CD14-positive monocyte (primary cell): ENCODE measurements around the gene CDNF. TPM values are rescaled to one million over a fixed set of nuclear protein-coding genes. Genes with fewer than 3 reads are reported as not detected.
A peak's percentile ranks its signal among the peaks of the same experiment; 100 is the strongest.

Experiments used
- DNase-seq, 3 donors: peaks; one replicate each; pipeline ENCODE4 v3.0.0-alpha.2; 2011 to 2022
- H2AFZ ChIP-seq: 2 replicates; pipeline ENCODE4 v1.6.0; 2012; ENCODE audit warnings: mild to moderate bottlenecking, low read depth, low read length, inconsistent platforms; ENCODE audit not compliant: insufficient read depth, poor library complexity, severe bottlenecking
- H3K27ac ChIP-seq, 2 donors: 1 replicate in 1 of 2; 2 replicates in 1 of 2; pipeline ENCODE4 v1.5.1; 2012 to 2013; ENCODE audit warnings: low read length in 2 of 2, control low read depth in 1 of 2, inconsistent platforms in 1 of 2, low read depth in 1 of 2, mild to moderate bottlenecking in 1 of 2
- H3K27me3 ChIP-seq, 2 donors: one replicate each; pipeline versions ENCODE4 v1.6.0 to v1.6.1; 2011 to 2013; ENCODE audit warnings: low read length in 2 of 2; ENCODE audit not compliant: control insufficient read depth in 2 of 2, insufficient read depth in 2 of 2
- H3K36me3 ChIP-seq, 2 donors: replicated peaks in 1 of 2; 1 replicate in 1 of 2; 2 replicates in 1 of 2; pipeline versions ENCODE4 v1.5.1 to v1.6.1; 2012 to 2013; ENCODE audit warnings: low read length in 2 of 2, control low read depth in 1 of 2, inconsistent platforms in 1 of 2, mild to moderate bottlenecking in 1 of 2; ENCODE audit not compliant: insufficient read depth in 2 of 2, control insufficient read depth in 1 of 2
- H3K4me1 ChIP-seq, 2 donors: 1 replicate in 1 of 2; 2 replicates in 1 of 2; pipeline versions ENCODE4 v1.5.1 to v1.6.1; 2012 to 2013; ENCODE audit warnings: low read length in 2 of 2, control low read depth in 1 of 2, inconsistent platforms in 1 of 2, mild to moderate bottlenecking in 1 of 2, moderate library complexity in 1 of 2; ENCODE audit not compliant: insufficient read depth in 2 of 2, control insufficient read depth in 1 of 2
- H3K4me2 ChIP-seq: replicated peaks from 2 replicates; pipeline ENCODE3; 2012; ENCODE audit warnings: low read length, moderate library complexity, mild to moderate bottlenecking; ENCODE audit not compliant: poor library complexity, severe bottlenecking; ENCODE audit errors: extremely low read depth
- H3K4me3 ChIP-seq, 3 experiments: fragments of 200-600 bp in 1 of 3; sonication (generic) in 1 of 3; replicated peaks in 1 of 3; 1 replicate in 2 of 3; 2 replicates in 1 of 3; pipeline ENCODE4 v1.5.1; 2011 to 2013; ENCODE audit warnings: low read length in 3 of 3, mild to moderate bottlenecking in 3 of 3, control low read depth in 2 of 3, low read depth in 2 of 3, inconsistent platforms in 1 of 3, moderate library complexity in 1 of 3
- H3K79me2 ChIP-seq: 2 replicates; pipeline ENCODE4 v1.6.0; 2012; ENCODE audit warnings: mild to moderate bottlenecking, control low read depth, inconsistent platforms, low read length, moderate library complexity; ENCODE audit not compliant: insufficient read depth
- H3K9ac ChIP-seq: 2 replicates; pipeline ENCODE4 v1.6.0; 2017; ENCODE audit warnings: low read length, mild to moderate bottlenecking; ENCODE audit not compliant: insufficient read depth, poor library complexity, severe bottlenecking
- H3K9me3 ChIP-seq, 2 donors: replicated peaks in 1 of 2; 1 replicate in 1 of 2; 2 replicates in 1 of 2; pipeline versions ENCODE4 v1.5.1 to v1.6.1; 2012 to 2013; ENCODE audit warnings: low read length in 2 of 2, control low read depth in 1 of 2; ENCODE audit not compliant: control insufficient read depth in 1 of 2, insufficient read depth in 1 of 2
- H4K20me1 ChIP-seq: 2 replicates; pipeline ENCODE4 v1.6.0; 2012; ENCODE audit warnings: mild to moderate bottlenecking, low read length, control low read depth, moderate library complexity; ENCODE audit not compliant: insufficient read depth
- H3K27ac Mint-ChIP-seq, 7 donors: one replicate each; pipeline ENCODE4 v1.8.0; 2020; ENCODE audit warnings: mild to moderate bottlenecking in 7 of 7, mixed read lengths in 7 of 7, moderate library complexity in 6 of 7, inconsistent platforms in 2 of 7
- H3K27me3 Mint-ChIP-seq, 3 donors: one replicate each; pipeline ENCODE4 v1.8.0; 2021 to 2022; ENCODE audit warnings: low read depth in 3 of 3, mild to moderate bottlenecking in 3 of 3, mixed read lengths in 3 of 3, moderate library complexity in 3 of 3, inconsistent platforms in 1 of 3
- H3K36me3 Mint-ChIP-seq, 2 donors: one replicate each; pipeline ENCODE4 v1.8.0; 2020; ENCODE audit warnings: mixed read lengths in 2 of 2, inconsistent platforms in 1 of 2, mild to moderate bottlenecking in 1 of 2
- H3K4me1 Mint-ChIP-seq: one replicate; pipeline ENCODE4 v1.8.0; 2020; ENCODE audit warnings: mild to moderate bottlenecking, mixed read lengths
- H3K4me3 Mint-ChIP-seq, 2 donors: one replicate each; pipeline ENCODE4 v1.8.0; 2020; ENCODE audit warnings: mild to moderate bottlenecking in 2 of 2, mixed read lengths in 2 of 2, moderate library complexity in 1 of 2
- H3K9me3 Mint-ChIP-seq, 7 donors: one replicate each; pipeline ENCODE4 v1.8.0; 2020 to 2022; ENCODE audit warnings: mixed read lengths in 7 of 7, mild to moderate bottlenecking in 6 of 7, moderate library complexity in 6 of 7, inconsistent platforms in 2 of 7
- WGBS: methylation state at CpG from one replicate; pipeline ENCODE4 v1.1.5; 2013; ENCODE audit warnings: missing lambda C conversion rate; ENCODE audit not compliant: insufficient coverage; 5-methylcytosine and 5-hydroxymethylcytosine counted together
- intact Hi-C, 2 donors: fragments of 100-400 bp; cut with micrococcal nuclease; formaldehyde crosslinking; loops; one replicate each; pipeline versions ENCODE4 v1.15.0 to v1.15.1; 2023
- polyA plus RNA-seq, 3 donors: library from polyadenylated mRNA; depleted of rRNA in 1 of 3; unstranded in 2 of 3; stranded (reverse) in 1 of 3; fragments of 300-500 nt in 2 of 3; fragments of >200 nt in 1 of 3; fragmentation: Illumina TruSeq in 2 of 3; gene quantifications; 1 replicate in 2 of 3; 2 replicates in 1 of 3; pipeline ENCODE4 v1.2.3, GENCODE V29; 2012 to 2021
- TF ChIP-seq, protein P1 (sequence below): fragments of 200-600 bp; IDR thresholded peaks from one replicate; pipeline ENCODE4 v1.8.0; 2022; ENCODE audit warnings: antibody characterized with exemption, mild to moderate bottlenecking

Gene CDNF
- polyA plus RNA-seq, 3 donors, result 0.28 TPM; not detected in 1

DNA sequence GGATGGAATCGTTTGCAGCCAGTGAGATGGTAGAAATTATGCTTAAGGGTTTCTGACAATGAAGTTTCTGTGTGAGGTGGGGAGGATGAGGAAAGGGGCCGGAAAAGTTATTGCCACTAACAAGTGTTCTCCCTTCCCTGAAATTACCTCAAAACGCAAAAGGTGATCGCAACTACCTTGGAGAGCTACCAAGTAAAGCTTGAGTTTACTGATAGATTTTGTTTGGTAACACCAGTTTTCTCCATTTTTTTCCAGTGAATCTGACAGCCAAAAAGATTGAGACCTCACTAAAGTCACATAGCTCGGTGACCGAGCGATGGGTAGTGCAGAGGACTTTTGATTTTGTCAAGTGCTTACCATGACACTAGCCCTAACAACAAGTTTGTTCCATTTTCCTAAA lies 42.4 kb upstream of the CDNF start:
- peak overlapping the region in 1 of 2 donors; percentile 95 for H3K4me3 Mint-ChIP-seq
- H3K27me3 ChIP-seq, result no peaks in the 10 kb centered on the region
- H3K27me3 Mint-ChIP-seq, result peaks cover 0 to 2% (median 0%) of the 10 kb centered on the region in 3 donors
- 100% methylated on average over 3 of the region's 7 CpGs for WGBS
- no peak overlapping the region for H3K9ac ChIP-seq
- peaks cover 50% of the 10 kb centered on the region for H3K4me1 Mint-ChIP-seq
- peaks cover 4% of the 10 kb centered on the region for H4K20me1 ChIP-seq
- no peak overlapping the region for H3K27ac ChIP-seq
- TF ChIP-seq, protein P1, sequence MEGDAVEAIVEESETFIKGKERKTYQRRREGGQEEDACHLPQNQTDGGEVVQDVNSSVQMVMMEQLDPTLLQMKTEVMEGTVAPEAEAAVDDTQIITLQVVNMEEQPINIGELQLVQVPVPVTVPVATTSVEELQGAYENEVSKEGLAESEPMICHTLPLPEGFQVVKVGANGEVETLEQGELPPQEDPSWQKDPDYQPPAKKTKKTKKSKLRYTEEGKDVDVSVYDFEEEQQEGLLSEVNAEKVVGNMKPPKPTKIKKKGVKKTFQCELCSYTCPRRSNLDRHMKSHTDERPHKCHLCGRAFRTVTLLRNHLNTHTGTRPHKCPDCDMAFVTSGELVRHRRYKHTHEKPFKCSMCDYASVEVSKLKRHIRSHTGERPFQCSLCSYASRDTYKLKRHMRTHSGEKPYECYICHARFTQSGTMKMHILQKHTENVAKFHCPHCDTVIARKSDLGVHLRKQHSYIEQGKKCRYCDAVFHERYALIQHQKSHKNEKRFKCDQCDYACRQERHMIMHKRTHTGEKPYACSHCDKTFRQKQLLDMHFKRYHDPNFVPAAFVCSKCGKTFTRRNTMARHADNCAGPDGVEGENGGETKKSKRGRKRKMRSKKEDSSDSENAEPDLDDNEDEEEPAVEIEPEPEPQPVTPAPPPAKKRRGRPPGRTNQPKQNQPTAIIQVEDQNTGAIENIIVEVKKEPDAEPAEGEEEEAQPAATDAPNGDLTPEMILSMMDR, result no peak
- no peaks in the 10 kb centered on the region for H3K36me3 ChIP-seq
- H3K36me3 Mint-ChIP-seq, result peaks cover 0 to 2% of the 10 kb centered on the region in 2 donors
- H3K9me3 ChIP-seq, result no peaks in the 10 kb centered on the region
- H3K4me3 ChIP-seq, result peak overlapping the region in 1 of 3 experiments; percentile 97
- no peak for DNase-seq
- H3K4me2 ChIP-seq, result peak overlapping the region; percentile 99
- H3K9me3 Mint-ChIP-seq, result no peaks in the 10 kb centered on the region
- no peak overlapping the region for H3K27ac Mint-ChIP-seq
- intact Hi-C loops, result loop anchor here in 1 of 2 donors (2.0 kb wide), 1 partner anchor 41 kb away; the partner anchor contains the start of genes CDNF, HSPA14 and MSANTD7
- peaks cover 76% of the 10 kb centered on the region for H3K79me2 ChIP-seq
- peak overlapping the region; percentile 28 for H2AFZ ChIP-seq
- H3K4me1 ChIP-seq, result peaks cover 20 to 44% of the 10 kb centered on the region in 2 donors

DNA sequence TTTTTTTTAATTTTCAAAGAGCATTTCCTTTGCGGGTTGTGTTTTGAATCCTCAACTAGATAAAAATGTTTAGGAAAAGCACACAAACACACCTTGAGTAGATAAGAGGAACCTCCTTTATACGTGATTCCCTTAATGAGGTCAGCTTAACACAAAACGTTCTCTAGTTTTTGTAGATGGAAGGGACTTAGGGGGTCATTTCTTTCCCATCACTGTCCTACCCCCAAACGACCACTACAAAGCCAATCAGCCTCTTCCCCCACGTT lies 42.0 kb upstream of the CDNF start:
- Histone ChIP-seq H3K27me3 (no peaks in the 10 kb centered on the region), H4K20me1 (peaks cover 4% of the 10 kb centered on the region), H3K4me3 (peak overlapping the region in 1 of 3 experiments; percentile 97), H3K79me2 (peaks cover 73% of the 10 kb centered on the region), H3K9ac (no peak overlapping the region), H3K36me3 (no peaks in the 10 kb centered on the region), H3K9me3 (no peaks in the 10 kb centered on the region), H3K4me1 (peaks cover 20 to 44% of the 10 kb centered on the region in 2 donors), H2AFZ (peak overlapping the region; percentile 96), H3K27ac (no peak overlapping the region), H3K4me2 (peak overlapping the region; percentile 99)
- DNase-seq, result no peak
- no peaks in the 10 kb centered on the region for H3K9me3 Mint-ChIP-seq
- H3K27me3 Mint-ChIP-seq, result peaks cover 0 to 2% (median 0%) of the 10 kb centered on the region in 3 donors
- H3K4me3 Mint-ChIP-seq, result peak overlapping the region; percentile 90 to 95
- peaks cover 50% of the 10 kb centered on the region for H3K4me1 Mint-ChIP-seq
- intact Hi-C loops, result loop anchor here (2.0 to 5.0 kb wide), 2 partner anchors 41 to 72 kb away; partner anchors contain the start of genes CDNF (in 2 of the 2), HSPA14 (in 2 of the 2), MSANTD7 (in 2 of the 2) and DCLRE1C (in 1 of the 2)
- TF ChIP-seq, protein P1, result no peak
- peaks cover 0 to 2% of the 10 kb centered on the region in 2 donors for H3K36me3 Mint-ChIP-seq
- H3K27ac Mint-ChIP-seq, result peak overlapping the region in 1 of 7 donors; percentile 63
- WGBS, result no CpG with 5 or more reads among the region's 5 CpGs
